ENCODE data around the gene IP6K3.

IP6K3 gene

DNA sequence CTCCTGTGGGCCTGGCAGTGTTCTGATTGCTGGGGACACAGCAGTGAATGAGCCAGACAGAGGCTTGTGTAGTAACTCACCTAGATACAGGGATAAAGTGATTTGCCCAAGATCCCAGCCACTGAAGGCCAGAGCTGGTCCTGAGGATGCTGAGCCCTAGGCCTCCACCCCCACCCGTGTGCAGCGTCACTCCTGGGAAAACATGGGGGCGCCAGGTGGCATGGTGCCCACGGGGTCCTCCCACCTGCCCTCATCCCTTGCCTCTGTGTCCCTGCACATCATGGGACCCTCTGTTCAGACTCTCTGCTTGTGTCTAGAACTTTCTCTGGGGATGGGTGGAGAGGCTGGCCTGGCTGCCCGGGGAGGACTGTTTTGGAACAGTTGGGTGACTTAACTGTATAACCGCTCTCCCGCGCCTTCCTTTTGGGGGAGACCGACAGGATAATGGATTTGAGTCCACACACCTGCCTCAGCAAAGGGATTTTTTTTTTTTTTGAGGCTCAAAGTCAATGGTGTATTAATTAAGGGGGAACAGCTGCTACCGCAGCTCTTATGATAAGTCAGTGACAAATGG is 22.6 kb upstream of the IP6K3 start:
- TF ChIP-seq POLR2AphosphoS5 (IDR thresholded peaks at IDR 0.05; ENCODE audit: low read depth, low read length) (no peak), SIN3A (IDR thresholded peaks at IDR 0.05; ENCODE audit: borderline replicate concordance, insufficient read depth, low read length) (no peak), REST (IDR thresholded peaks at IDR 0.05; ENCODE audit: insufficient read depth in 1 of 2, low read depth in 2 of 2, low read length in 2 of 2) (no peak), TAF1 (IDR thresholded peaks at IDR 0.05; ENCODE audit: borderline replicate concordance, insufficient read depth, low read length) (no peak), FOXP2 (optimal IDR thresholded peaks at IDR 0.05; ENCODE audit: borderline replicate concordance, extremely low read depth, extremely low read length, insufficient read depth) (no peak)

DNA sequence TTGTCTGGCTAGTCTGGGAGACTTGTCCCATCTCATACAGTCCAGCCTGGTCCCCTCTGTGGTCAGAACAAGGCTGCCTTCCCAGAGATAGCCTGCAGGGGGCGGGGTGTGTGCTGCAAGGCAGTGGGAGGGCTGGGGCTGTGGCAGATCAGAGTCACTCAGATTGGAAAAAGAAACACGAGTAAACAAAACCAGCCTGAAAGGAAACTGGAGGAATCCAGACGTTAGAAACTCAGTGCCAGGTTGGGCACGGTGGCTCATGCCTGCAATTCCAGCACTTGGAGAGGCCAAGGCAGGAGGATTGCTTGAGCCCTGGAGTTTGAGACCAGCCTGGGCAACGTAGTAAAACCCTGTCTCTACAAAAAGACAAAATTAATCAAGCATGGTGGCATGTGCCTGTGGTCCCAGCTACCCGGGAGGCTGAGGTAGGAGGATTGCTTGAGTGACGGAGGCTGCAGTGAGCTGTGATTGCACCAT is 22.0 kb upstream of the IP6K3 start:
- TF ChIP-seq TAF1 (IDR thresholded peaks at IDR 0.05; ENCODE audit: borderline replicate concordance, insufficient read depth, low read length), result no peak
- no peak for TF ChIP-seq POLR2AphosphoS5 (IDR thresholded peaks at IDR 0.05; ENCODE audit: low read depth, low read length)
- TF ChIP-seq SIN3A (IDR thresholded peaks at IDR 0.05; ENCODE audit: borderline replicate concordance, insufficient read depth, low read length), result no peak
- no peak for TF ChIP-seq REST (IDR thresholded peaks at IDR 0.05; ENCODE audit: insufficient read depth in 1 of 2, low read depth in 2 of 2, low read length in 2 of 2)
- peak; percentile 18 for TF ChIP-seq FOXP2 (optimal IDR thresholded peaks at IDR 0.05; ENCODE audit: borderline replicate concordance, extremely low read depth, extremely low read length, insufficient read depth)

GRCh38 chr6:33766921-33767907 is 20.5 kb upstream of the IP6K3 start:
- TF ChIP-seq SIN3A (IDR thresholded peaks at IDR 0.05; ENCODE audit: borderline replicate concordance, insufficient read depth, low read length) (no peak), REST (IDR thresholded peaks at IDR 0.05; ENCODE audit: insufficient read depth in 1 of 2, low read depth in 2 of 2, low read length in 2 of 2) (no peak), TAF1 (IDR thresholded peaks at IDR 0.05; ENCODE audit: borderline replicate concordance, insufficient read depth, low read length) (no peak), FOXP2 (optimal IDR thresholded peaks at IDR 0.05; ENCODE audit: borderline replicate concordance, extremely low read depth, extremely low read length, insufficient read depth) (no peak), POLR2AphosphoS5 (IDR thresholded peaks at IDR 0.05; ENCODE audit: low read depth, low read length) (no peak)

DNA sequence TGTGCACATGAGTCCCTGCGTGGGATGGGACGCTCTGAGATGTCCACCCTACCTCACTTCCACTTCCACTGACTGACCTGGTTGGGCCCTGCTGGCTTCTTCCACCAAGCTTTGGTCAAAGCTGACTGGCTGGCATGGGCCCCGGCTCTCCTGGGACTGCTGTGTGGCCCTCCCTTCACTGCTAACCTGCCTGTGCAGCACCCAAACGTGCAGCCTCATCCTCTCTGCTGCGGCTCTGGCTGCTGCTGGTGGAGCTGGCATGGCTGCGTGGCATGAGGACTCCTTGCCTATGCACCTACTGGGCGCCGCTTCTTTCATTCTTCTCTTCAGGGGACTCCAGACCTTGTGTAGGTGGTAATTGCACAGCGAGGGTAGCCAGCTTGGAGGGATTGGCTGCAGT is 18.7 kb upstream of the IP6K3 start:
- TF ChIP-seq POLR2AphosphoS5 (IDR thresholded peaks at IDR 0.05; ENCODE audit: low read depth, low read length), result no peak
- no peak for TF ChIP-seq TAF1 (IDR thresholded peaks at IDR 0.05; ENCODE audit: borderline replicate concordance, insufficient read depth, low read length)
- TF ChIP-seq REST (IDR thresholded peaks at IDR 0.05; ENCODE audit: insufficient read depth in 1 of 2, low read depth in 2 of 2, low read length in 2 of 2), result no peak
- no peak for TF ChIP-seq SIN3A (IDR thresholded peaks at IDR 0.05; ENCODE audit: borderline replicate concordance, insufficient read depth, low read length)
- no peak for TF ChIP-seq FOXP2 (optimal IDR thresholded peaks at IDR 0.05; ENCODE audit: borderline replicate concordance, extremely low read depth, extremely low read length, insufficient read depth)

Measured in PFSK-1 (cell line).